Mesothelial cell of epicardium (in vitro differentiated cells): Measurements from ENCODE around the gene BACE1. TPM values are rescaled to one million over a fixed set of nuclear protein-coding genes. Genes with fewer than 3 reads are reported as not detected.
"Not testable (repeated sequence)": the region's sequence is repeated elsewhere in the genome, so short reads cannot be mapped to it uniquely, and the experiment has no call there.

Source experiments
- DNase-seq, 2 experiments: peaks; one replicate each; pipeline ENCODE4 v3.0.0; 2021; ENCODE audit warnings: low spot score in 2 of 2; ENCODE audit not compliant: unreplicated experiment in 2 of 2
- H3K27ac Mint-ChIP-seq: 2 replicates; pipeline ENCODE4 v1.8.0; 2021; ENCODE audit warnings: mixed read lengths
- H3K27me3 Mint-ChIP-seq: 2 replicates; pipeline ENCODE4 v1.8.0; 2021; ENCODE audit warnings: low read depth, mixed read lengths
- H3K36me3 Mint-ChIP-seq: 2 replicates; pipeline ENCODE4 v1.8.0; 2021; ENCODE audit warnings: mixed read lengths
- H3K4me1 Mint-ChIP-seq: 2 replicates; pipeline ENCODE4 v1.8.0; 2021; ENCODE audit warnings: mixed read lengths
- H3K4me3 Mint-ChIP-seq: 2 replicates; pipeline ENCODE4 v1.8.0; 2021; ENCODE audit warnings: mild to moderate bottlenecking, moderate library complexity, mixed read lengths
- H3K9me3 Mint-ChIP-seq: 2 replicates; pipeline ENCODE4 v1.8.0; 2021; ENCODE audit warnings: mixed read lengths
- total RNA-seq: library from RNA; stranded (reverse); gene quantifications from 3 replicates; pipeline ENCODE4 v1.2.1, GENCODE V29; 2021
- TF ChIP-seq, protein P1 (sequence below): fragments of 200-600 bp; sonication (generic); IDR thresholded peaks from one replicate; pipeline ENCODE4 v1.5.0; 2021; ENCODE audit warnings: antibody characterized with exemption; ENCODE audit not compliant: unreplicated experiment

Gene BACE1
- total RNA-seq, 1 donor from 2014 or later = 38.1 TPM

DNA sequence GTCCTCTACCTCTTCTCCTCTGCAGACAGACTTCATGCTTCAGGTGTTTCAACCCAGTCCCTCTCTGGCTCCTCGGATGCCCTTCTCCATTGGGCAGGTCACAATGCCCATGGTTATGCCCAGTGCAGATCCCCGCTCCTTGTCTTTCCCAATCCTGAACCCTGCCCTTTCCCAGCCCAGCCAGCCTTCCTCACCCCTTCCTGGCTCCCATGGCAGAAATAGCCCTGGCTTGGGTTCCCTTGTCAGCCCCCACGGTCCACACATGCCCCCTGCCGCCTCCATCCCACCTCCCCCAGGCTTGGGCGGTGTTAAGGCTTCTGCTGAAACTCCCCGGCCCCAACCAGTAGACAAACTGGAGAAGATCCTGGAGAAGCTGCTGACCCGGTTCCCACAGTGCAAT lies 34.2 kb downstream of the BACE1 start:
- Mint-ChIP-seq H3K36me3 (peaks cover 31% of the 10 kb centered on the region), H3K27me3 (no peaks in the 10 kb centered on the region), H3K4me3 (no peak overlapping the region), H3K4me1 (peaks cover 24% of the 10 kb centered on the region), H3K27ac (peak overlapping the region; percentile 83), H3K9me3 (no peaks in the 10 kb centered on the region)
- DNase-seq = no peak
- TF ChIP-seq, protein P1, sequence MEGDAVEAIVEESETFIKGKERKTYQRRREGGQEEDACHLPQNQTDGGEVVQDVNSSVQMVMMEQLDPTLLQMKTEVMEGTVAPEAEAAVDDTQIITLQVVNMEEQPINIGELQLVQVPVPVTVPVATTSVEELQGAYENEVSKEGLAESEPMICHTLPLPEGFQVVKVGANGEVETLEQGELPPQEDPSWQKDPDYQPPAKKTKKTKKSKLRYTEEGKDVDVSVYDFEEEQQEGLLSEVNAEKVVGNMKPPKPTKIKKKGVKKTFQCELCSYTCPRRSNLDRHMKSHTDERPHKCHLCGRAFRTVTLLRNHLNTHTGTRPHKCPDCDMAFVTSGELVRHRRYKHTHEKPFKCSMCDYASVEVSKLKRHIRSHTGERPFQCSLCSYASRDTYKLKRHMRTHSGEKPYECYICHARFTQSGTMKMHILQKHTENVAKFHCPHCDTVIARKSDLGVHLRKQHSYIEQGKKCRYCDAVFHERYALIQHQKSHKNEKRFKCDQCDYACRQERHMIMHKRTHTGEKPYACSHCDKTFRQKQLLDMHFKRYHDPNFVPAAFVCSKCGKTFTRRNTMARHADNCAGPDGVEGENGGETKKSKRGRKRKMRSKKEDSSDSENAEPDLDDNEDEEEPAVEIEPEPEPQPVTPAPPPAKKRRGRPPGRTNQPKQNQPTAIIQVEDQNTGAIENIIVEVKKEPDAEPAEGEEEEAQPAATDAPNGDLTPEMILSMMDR = no peak

DNA sequence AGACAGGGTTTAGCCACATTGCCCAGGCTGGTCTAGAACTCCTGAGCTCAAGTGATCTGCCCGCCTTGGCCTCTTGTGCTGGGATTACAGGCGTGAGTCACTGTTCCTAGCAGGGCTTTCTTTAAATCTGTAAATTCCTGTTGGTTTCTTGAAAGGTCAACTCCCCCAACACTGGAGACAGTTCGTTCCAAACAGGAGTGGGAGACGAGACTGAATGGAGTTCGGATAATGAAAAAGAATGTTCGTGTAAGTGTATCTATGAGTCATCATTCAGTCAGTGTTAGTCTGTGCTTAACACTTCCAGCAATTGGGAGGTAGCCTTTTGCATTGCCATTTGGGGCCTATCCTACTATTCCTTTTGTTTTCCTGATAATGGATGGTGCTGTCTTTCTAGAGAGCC lies 34.9 kb downstream of the BACE1 start:
- Mint-ChIP-seq H3K9me3 (no peaks in the 10 kb centered on the region), H3K4me3 (no peak overlapping the region), H3K27me3 (no peaks in the 10 kb centered on the region), H3K27ac (peak overlapping the region; percentile 83), H3K4me1 (peaks cover 24% of the 10 kb centered on the region), H3K36me3 (peaks cover 31% of the 10 kb centered on the region)
- no peak for DNase-seq
- TF ChIP-seq, protein P1 = no peak

DNA sequence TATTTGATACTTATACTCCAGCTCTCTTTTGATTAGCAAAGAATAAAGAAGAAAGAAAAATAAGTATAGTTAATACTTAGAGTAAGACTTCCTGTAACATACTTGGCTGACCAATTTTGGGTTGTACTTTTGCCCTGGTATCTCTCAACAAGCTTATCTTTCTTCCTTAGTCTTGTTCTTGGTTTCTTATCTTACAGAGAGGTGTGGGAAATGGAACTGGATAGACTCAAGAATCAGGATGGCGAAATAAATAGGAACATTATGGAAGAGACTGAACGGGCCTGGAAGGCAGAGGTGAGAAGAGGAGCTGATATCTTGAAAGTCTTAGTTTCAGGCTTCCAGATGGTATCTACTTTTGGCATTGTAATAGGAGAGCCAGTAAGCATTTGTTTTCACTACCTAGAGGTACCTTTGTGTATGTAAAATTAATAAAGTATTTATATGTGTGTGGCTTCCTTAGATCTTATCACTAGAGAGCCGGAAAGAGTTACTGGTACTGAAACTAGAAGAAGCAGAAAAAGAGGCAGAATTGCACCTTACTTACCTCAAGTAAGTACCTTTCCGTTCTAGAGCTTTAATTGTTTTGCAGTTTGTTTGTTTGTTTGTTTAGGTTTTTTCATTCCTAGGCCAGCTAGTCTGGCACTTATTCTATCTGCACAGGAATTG lies 36.2 kb downstream of the BACE1 start:
- TF ChIP-seq, protein P1 = no peak
- no peaks in the 10 kb centered on the region for H3K9me3 Mint-ChIP-seq
- no peak for DNase-seq
- H3K4me1 Mint-ChIP-seq = peaks cover 24% of the 10 kb centered on the region
- H3K27me3 Mint-ChIP-seq = no peaks in the 10 kb centered on the region
- H3K27ac Mint-ChIP-seq = peak overlapping the region; percentile 79
- peaks cover 36% of the 10 kb centered on the region for H3K36me3 Mint-ChIP-seq
- H3K4me3 Mint-ChIP-seq = no peak overlapping the region

DNA sequence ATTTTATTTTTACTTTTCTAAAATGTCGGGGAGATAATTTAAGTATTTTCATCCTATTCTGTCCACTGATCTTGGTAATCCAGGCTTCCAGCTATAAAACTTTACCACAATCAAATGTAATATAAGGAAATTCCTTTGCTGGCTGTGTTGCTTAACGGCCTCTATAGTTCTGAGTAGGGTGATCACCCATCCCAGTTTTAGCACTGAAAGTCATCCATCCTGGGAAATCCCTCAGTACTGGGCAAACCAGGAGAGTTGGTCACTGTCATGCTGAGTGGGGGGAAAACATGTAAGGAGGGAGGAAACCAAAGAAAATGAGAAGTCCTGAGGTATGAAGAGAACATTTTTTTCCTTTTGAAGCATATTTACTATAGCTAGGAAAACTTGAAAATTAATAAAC lies 37.7 kb downstream of the BACE1 start:
- TF ChIP-seq, protein P1 = no peak
- Mint-ChIP-seq H3K27me3 (no peaks in the 10 kb centered on the region), H3K36me3 (peaks cover 38% of the 10 kb centered on the region), H3K27ac (peak overlapping the region; percentile 84), H3K9me3 (peaks cover 4% of the 10 kb centered on the region), H3K4me3 (no peak overlapping the region), H3K4me1 (peaks cover 24% of the 10 kb centered on the region)
- no peak for DNase-seq

DNA sequence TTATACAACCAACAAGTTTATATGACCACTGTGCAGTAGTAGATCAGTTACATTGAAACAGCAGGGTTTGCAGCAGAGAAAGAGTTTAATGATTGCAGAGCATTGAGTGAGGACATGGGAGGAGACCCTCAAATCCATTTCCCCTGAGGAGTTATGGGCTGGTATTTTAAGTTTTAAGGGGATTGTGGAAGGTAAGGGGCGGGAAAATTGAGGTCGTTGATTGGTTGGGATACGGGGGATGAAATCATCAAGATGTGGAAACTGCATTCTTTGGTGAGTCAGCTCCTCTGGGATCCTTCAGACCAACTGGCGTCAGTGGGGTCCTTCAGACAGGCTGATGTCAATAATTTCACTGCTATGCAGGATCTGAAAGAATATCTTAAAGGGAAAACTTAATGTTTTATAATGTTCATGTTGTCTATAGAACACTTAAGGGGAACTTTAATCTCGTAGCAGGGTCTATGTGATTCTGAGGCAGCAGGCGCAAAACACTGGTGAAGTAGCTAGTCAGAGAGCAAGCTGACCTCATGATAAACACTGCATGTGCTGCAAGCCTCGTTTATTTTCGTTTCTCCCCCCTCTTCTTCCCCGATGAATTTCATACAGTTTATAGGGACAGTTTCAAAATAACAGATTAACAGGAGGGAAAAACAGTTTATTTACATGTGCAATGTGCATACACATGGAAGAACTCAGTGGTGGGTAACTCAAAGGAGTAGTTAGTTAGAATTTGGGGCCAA lies 42.3 kb downstream of the BACE1 start:
- Mint-ChIP-seq H3K36me3 (peaks cover 40% of the 10 kb centered on the region), H3K4me3 (no peak overlapping the region), H3K9me3 (peaks cover 14% of the 10 kb centered on the region), H3K27me3 (no peaks in the 10 kb centered on the region), H3K4me1 (peaks cover 9% of the 10 kb centered on the region), H3K27ac (peak overlapping the region; percentile 1)
- TF ChIP-seq, protein P1 = no peak
- DNase-seq = no peak

DNA sequence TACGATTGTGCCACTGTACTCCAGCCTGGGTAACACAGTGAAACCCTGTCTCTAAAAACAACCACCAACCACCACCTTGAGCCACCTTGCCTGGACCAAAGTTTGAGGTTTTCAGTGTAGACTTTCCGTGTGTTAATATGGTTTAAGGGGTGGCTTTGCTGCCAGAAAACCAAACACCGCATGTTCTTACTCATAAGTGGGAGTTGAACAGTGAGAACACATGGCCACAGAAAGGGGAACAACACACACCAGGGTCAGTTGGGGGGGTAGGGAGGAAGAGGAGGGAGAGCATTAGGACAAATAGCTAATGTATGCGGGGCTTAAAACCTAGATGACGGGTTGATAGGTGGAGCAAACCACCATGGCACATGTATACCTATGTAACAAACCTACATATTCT lies 43.9 kb downstream of the BACE1 start:
- Mint-ChIP-seq H3K9me3 (peaks cover 14% of the 10 kb centered on the region), H3K36me3 (peaks cover 39% of the 10 kb centered on the region), H3K4me1 (peaks cover 14% of the 10 kb centered on the region)
- H3K27me3 Mint-ChIP-seq, H3K4me3 Mint-ChIP-seq, H3K27ac Mint-ChIP-seq, DNase-seq: not testable (repeated sequence)
